ENCODE results near the gene CNPY1.

- TF ChIP-seq REST (IDR thresholded peaks at IDR 0.05) = no peak
- TF ChIP-seq, protein P1, sequence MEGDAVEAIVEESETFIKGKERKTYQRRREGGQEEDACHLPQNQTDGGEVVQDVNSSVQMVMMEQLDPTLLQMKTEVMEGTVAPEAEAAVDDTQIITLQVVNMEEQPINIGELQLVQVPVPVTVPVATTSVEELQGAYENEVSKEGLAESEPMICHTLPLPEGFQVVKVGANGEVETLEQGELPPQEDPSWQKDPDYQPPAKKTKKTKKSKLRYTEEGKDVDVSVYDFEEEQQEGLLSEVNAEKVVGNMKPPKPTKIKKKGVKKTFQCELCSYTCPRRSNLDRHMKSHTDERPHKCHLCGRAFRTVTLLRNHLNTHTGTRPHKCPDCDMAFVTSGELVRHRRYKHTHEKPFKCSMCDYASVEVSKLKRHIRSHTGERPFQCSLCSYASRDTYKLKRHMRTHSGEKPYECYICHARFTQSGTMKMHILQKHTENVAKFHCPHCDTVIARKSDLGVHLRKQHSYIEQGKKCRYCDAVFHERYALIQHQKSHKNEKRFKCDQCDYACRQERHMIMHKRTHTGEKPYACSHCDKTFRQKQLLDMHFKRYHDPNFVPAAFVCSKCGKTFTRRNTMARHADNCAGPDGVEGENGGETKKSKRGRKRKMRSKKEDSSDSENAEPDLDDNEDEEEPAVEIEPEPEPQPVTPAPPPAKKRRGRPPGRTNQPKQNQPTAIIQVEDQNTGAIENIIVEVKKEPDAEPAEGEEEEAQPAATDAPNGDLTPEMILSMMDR (IDR thresholded peaks at IDR 0.05; ENCODE audit: low read depth, low read length, missing input control) = no peak
- TF ChIP-seq RAD21 (IDR thresholded peaks at IDR 0.05) = no peak
- TF ChIP-seq, protein P2, sequence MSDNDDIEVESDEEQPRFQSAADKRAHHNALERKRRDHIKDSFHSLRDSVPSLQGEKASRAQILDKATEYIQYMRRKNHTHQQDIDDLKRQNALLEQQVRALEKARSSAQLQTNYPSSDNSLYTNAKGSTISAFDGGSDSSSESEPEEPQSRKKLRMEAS (IDR thresholded peaks at IDR 0.05) = no peak
These were observed 81.2 kb downstream of the CNPY1 start for GRCh38 chr7:155464948-155465739.
